Islet precursor cell (in vitro differentiated cells): ENCODE results near the gene PRKG1.

Experiments
- DNase-seq: peaks from one replicate; pipeline ENCODE4 v3.0.0-alpha.2; 2018

The PRKG1 gene

DNA sequence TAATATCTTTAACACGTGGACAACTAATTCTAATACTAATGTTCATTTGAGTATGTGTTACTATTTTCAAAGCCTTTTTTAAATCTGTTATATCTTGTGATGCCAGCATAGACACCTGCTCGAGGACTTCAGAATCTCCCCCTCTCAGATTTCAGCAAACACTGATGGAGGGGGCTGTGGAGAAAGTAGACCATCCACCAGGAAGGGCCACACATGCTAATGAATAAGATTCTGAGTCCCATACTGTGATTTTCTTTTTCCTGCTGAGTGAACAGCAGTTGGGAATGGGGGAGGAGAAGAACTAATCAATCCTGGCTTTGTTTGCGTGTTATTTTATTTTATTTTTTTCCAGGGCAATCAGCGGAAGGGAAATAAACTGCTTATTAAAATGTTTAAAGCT lies 783.0 kb downstream of the PRKG1 start:
- no peak for DNase-seq

GRCh38 chr10:51860257-51860656 lies 786.0 kb downstream of the PRKG1 start:
- DNase-seq: no peak

- no peak for DNase-seq
Measured at GRCh38 chr10:51861051-51861450, 786.8 kb downstream of the PRKG1 start.

DNA sequence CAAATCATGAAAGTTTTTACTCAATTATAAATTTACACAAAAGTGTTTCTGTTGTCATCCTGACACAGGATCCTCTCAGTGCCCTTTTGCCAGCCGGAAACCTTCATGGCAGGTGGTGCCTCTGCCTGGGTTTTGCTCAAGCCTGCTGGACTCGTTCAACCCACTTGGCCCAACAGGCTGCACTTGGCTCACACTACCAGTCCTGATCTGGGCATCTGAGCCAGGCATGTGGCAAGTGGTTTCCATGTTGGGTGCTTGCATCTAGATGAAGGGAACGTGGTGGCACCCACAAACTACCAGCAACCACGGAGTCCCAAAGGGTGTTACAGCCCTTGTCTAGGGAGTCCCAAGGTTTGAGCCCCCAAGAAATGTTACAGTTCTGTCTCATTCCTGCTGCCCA lies 787.4 kb downstream of the PRKG1 start:
- DNase-seq: no peak

GRCh38 chr10:51862149-51862548 lies 787.9 kb downstream of the PRKG1 start:
- DNase-seq: no peak

DNA sequence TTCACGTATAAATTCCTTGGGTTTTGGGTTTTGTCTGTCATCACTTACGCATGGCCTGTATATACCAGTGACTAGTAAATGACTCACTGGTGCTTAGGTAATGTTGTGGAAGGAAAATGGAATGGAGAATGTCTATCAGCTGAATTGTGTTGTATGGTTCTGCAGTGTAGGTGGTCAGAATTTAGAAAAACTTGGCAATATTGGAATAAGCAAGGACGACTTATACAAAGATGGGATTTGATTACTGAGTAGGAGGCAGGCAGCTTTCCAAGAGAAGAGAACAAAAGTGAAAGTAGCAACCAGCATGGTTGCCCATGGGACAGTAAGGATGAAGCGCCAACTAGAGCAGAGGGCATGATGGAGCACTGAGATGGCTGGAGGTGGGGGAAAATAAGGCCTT lies 793.7 kb downstream of the PRKG1 start:
- DNase-seq: no peak

GRCh38 chr10:51874131-51874530 lies 799.8 kb downstream of the PRKG1 start:
- no peak for DNase-seq

- no peak for DNase-seq
Measured at GRCh38 chr10:51875610-51876009, 801.3 kb downstream of the PRKG1 start.

DNA sequence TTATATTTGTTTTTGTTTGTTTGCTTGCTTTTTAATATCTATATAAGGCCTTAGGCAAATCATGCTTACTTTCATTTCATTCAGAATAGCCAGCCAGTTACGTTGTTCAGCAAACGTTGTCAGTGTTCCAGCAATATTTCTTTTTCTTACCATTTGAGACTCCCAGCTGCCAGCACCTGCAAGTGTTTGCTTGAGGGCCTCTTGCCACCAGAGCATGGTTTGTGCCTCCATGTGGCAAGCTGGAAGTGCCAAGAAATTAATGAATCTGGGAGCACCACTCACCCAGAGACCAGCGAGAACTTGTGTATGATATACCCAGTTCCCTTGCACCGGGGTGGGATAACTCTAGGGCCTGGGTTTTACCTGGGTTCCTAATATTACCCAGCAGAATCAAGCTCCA lies 802.2 kb downstream of the PRKG1 start:
- no peak for DNase-seq

DNA sequence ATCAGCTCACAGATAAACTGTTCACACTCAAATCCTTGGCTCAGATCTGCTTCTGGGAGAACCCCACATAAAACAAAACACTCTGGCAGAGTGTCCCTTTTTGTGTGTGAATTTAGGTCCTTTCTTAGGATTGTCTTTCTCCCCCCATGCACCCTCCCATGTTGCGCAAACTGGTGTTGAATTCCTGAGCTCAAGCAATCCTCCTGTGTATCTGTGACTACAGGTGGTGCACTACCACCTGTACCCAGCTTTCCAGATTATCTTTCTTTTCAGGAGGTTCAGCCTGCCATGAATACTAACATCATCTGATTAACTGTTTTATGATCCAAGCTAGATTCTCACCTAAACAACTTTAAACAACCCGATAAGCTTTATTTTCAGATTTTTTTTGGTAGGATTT lies 802.7 kb downstream of the PRKG1 start:
- DNase-seq: no peak

- no peak for DNase-seq
Measured at GRCh38 chr10:51877636-51878035, 803.3 kb downstream of the PRKG1 start.

- no peak for DNase-seq
Measured at GRCh38 chr10:51878695-51879094, 804.4 kb downstream of the PRKG1 start.

DNA sequence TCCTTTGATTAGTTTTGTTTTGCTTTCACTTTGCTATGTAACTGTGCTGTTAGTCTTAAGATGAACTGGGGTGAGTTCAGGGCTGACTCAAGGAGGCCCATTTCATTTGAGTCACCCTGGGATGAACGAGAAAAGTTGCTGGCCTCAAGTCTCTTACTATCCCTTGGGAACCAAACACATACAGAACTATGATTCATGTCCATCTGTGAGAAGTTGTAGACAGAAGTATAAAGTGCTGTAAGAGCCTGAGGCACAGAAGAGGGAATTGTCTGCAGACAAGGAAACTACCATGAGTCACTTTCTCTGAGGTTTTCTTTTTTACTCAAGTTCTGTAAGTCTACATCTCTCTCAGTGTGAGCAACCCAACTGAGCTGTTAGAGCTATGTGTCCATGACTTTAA lies 805.0 kb downstream of the PRKG1 start:
- DNase-seq: peak; percentile 87

DNA sequence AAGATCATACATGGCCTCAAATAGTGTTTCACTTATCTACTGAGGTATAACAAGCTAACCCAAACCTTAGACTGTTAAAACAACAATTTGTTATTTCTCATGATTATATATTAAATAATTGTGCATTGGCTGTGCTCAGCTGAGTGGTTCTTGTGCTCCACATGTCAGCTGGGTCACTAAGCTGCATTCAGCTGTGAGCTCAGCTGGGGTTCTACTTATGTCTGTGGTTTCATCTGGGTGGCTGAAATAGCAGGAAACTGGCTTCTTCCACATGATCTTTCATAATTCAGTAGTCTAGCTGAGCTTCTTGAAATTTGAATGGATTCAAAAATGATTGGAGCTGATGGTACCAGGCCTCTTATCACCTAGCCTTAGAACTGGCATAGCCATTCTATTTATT lies 806.9 kb downstream of the PRKG1 start:
- no peak for DNase-seq

DNA sequence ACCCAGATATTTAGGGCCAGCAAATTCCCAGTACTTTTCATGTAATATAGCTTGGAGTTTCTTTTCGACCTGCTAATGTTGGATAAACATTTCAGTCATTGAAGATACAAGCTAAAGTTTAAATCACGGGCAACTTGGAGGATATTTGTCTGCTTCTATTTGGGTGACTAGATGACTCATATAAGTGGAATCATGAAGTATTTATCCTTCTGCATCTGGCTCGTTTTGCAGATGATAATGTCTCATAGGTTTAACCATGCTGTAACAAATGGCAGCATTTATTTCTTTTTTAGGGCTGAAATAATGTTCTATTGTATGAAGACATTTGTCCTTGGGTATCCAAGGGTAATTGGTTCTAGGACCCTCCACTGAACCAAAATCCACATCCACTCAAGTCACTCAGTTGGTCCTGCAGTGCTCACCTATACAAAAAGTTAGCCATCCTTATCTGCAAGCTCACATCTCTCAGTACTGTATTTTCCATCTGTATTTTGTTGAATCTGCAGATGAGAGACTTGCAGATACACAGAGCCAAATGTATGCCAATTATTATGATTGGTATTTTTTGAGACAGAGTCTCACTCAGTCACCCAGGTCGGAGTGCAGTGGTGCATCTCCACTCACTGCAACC lies 812.3 kb downstream of the PRKG1 start:
- DNase-seq: no peak

DNA sequence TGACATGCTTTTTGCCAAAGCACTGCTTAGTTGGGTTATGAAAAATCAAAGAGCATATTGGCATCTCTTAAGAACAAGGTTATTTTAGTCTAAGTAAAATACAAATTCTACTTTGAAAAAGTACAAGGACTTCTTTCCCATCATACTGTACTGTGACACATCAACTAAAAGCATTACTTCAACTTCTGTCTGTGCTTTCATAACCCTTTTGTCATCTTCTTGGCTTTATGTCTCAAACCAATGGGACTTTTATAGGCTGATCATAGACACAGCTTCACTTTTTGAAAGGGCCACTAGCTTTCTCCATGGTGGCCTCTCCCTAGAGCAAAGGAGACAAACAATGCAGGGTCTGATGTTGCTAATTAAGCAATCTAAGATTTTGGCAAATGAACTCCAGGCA lies 814.0 kb downstream of the PRKG1 start:
- no peak for DNase-seq

DNA sequence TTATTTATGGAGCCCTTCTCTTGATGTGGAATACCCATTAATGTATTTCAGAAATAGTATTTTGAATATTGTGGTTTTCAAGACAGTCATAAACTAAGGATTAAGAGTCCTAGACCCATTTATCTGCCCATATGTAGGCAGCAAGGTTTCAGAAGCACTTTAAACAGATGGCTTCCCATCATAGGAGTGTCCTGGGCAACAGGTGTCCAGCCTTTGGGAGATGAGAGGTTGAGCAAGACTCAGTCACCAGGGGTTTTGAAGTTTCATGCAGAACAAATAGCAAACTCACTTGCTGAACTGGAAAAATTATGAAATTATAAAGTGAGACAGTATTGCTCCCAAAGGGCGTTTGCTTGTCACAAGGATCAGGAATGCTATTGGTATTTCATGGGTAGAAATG lies 818.0 kb downstream of the PRKG1 start:
- DNase-seq: no peak

DNA sequence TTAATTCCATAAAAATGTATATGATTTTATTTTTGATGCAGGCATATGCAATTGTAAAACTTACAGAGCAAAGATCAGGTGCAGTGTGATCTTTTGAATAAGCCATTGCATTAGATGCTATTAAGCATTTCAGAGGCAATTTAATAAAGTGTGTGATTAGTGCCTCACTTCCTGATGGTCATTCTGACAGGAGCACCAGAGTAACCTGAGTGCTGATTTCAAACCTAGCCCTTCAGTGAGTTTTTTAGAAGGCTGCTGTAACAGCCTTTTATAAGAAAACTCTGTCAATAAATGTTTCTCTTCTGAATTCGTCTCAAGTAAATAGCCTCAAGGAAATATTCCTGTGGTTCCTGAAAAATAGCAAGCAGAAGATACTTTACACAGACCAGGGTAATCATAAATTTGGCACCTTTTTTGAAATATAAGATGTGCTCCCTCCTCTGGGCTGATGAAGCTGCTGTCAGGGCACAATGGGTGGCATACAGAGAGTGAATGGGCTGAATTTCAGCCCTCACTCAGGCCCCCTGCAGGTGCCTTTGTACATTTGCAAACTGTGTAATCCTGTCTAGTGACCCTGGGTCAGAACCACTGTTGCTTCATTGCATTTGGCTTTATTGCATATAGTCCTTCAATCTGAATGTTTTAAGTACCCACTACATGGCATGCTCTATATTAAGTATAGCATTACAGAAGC lies 818.8 kb downstream of the PRKG1 start:
- no peak for DNase-seq

GRCh38 chr10:51894771-51895578 lies 820.7 kb downstream of the PRKG1 start:
- DNase-seq: no peak

- no peak for DNase-seq
Measured at GRCh38 chr10:51896849-51897248, 822.6 kb downstream of the PRKG1 start.

GRCh38 chr10:51897560-51897959 lies 823.3 kb downstream of the PRKG1 start:
- DNase-seq: no peak

GRCh38 chr10:51900180-51900579 lies 825.9 kb downstream of the PRKG1 start:
- DNase-seq: no peak

DNA sequence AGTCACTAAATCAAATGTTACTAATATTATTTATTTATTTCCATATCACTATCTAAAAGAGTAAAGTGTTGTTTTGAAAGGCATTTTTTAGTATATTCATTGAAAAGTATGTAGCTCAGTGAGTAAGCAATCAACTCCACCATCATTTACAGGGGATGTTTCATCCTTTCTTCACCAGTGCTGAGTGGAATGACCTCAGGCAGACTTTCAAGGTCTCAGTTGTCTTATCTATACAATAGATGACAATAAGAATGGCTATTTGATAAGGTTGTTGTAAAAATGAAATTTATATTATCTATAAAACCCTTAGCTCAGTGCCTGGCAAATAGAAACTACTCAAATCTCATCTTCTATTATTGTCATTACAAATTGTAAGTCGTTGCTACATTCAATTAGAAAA lies 829.4 kb downstream of the PRKG1 start:
- no peak for DNase-seq

- no peak for DNase-seq
Measured at GRCh38 chr10:51905032-51905431, 830.7 kb downstream of the PRKG1 start.
